HG03457 (cell line): ENCODE data around the gene POU2F1.
"Not testable (repeated sequence)": the region's sequence is repeated elsewhere in the genome, so short reads cannot be mapped to it uniquely, and the experiment has no call there.

Experiments
- ATAC-seq: cut with Tn5 transposase; IDR thresholded peaks from one replicate; pipeline ENCODE4 v1.9.1; 2021; ENCODE audit warnings: moderate number of reproducible peaks; ENCODE audit not compliant: unreplicated experiment

POU2F1 gene

DNA sequence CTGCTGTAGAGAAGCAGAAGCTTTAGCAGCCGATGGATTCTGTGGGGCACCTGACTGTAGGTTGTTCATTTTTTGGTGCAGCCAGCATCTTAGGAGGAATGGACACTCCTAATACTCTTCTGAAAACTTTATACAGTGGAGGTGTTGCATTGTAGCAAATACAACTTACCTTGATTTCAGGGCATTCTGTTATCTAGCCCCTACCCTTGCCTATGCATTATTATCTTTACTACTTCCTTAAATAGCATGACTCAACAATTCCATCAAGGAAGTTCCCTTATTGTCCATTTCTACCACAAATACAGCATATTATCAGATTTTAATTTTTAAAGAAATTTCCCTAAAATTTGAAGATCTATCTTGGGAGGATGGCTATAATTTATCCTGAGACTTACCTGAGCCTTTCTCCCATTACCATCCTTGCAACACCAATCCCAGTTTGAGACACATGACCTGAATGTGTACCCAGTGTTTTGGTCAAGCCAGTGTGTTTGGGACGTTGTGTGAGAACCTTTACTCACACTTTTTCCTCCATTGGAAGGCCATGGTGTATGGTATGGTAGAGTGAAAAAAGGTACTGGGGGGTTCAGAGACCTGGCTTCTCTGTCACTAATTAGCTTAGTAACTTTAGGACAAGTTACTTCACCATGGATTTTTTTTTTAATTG lies 9.2 kb downstream of the POU2F1 start:
- ATAC-seq, result no peak

DNA sequence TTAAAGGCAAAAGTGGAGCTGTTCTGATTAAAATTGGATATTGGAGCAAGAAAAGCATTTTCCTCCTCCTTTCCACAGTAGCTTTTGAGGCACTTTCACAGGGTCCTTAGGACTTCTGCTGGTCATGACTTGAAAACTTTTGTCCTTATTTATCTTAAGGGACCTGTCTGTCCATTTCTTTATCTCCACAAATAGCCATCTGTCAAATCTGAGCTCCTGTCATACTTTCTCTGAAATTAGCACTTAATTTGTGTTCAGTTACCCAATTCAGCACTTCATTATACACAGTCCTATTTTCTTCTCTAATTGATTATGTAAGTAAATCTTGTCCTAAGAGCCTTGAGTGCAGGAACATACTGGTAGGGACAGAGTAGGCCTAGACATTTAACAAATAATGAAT lies 9.8 kb downstream of the POU2F1 start:
- no peak for ATAC-seq

DNA sequence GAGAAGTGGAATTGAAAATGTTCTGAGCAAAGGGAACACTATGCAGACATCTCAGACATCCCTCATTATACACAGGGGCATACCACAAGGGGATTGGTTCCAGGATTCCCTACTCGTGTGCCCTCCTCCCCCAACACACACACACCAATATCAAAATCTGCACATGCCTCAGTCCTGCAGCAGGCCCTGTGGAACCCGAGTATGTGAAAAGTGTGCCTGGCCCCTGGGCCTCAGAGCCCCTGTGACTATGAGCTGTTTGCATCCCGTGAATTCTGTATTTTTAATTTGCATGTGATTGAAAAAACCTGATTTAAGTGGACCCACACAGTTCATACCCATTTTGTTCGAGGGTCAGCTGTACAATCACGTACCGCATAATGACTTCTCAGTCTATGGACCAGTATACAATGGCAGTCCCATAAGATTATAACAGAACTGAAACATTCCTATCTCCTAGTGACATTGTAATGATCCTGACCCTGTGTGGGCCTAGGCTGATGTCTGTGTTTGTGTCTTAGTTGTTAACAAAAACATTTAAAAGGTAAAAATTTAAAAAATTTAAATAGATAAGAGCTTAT lies 11.3 kb downstream of the POU2F1 start:
- ATAC-seq, result no peak

DNA sequence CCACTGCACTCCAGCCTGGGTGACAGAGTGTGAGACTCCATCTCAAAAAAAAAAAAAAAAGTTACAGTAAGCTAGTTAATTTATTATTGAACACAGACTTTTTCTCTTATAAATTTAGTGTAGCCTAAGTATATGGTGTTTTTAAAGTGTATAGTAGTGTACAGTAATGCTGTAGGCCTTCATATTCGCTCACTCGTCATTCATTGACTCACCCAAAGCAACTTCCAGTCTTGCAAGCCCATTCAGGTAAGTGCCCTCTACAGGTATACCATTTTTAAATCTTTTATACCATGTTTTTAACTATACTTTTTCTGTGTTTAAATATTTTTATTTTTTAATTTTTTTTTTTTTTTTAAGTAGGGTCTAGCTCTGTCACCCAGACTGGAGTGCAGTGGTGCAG lies 12.1 kb downstream of the POU2F1 start:
- no peak for ATAC-seq

- ATAC-seq, result no peak
These were observed 12.7 kb downstream of the POU2F1 start for GRCh38 chr1:167233373-167233772.

DNA sequence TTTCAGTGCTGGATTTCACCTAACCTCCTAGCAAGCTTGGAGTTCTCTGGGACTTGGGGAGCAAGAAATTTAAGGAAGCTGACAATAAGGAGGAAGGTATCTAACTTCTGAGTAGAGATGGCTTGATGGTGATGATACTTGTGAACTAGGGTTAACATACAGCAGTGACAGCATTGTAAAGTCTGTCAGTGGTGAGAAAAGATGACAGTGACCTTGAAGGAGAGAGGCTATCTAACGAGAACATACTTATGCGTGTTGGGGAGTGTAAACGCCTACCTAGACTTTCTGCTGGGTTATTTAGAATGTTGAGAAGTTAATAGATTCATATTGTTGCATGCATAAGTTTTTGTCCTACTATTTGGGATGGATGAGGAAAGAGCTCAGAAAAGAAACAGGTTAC lies 16.3 kb downstream of the POU2F1 start:
- ATAC-seq, result no peak

DNA sequence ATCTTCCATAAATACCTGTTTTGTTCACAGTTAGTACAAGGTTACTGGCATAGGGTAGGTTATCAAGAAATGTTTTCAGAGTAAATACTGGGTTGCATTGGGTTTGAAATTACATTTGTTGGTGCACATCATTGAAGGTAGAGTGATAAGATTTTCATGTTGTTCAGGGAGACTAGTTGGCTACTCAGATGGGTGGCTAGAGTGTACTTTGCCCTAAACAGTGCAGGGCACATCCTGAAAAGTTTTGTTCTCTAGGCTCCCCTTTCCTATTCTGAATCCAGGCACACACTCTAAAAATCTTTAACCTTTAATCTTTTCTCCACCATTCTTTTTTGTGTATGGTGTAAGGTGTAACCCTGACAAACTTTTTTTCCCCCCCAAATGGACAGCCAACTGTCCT lies 18.0 kb downstream of the POU2F1 start:
- ATAC-seq, result no peak

DNA sequence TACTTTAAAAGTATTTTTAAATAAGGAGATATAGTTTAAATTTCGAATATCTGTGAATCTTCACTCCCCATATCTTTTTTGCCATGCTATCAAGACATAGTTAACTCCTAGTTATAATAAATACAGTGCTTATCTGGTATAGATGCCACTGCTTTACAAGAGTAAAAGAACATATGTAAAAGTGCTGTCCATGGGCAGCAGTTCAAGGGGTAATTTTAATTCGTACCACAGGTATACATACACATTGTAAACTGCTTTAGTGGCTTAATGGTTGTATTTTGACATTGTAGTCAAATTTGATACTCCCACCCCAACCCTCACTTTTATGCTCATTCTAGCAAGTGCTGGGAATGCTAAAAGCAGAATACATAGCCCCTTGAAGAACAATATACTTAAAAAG lies 18.6 kb downstream of the POU2F1 start:
- ATAC-seq, result no peak

- no peak for ATAC-seq
These were observed 23.6 kb downstream of the POU2F1 start for GRCh38 chr1:167244244-167244643.

- ATAC-seq, result not testable (repeated sequence)
These were observed 24.5 kb downstream of the POU2F1 start for GRCh38 chr1:167245168-167245567.

GRCh38 chr1:167246971-167247370 lies 26.3 kb downstream of the POU2F1 start:
- no peak for ATAC-seq

GRCh38 chr1:167247754-167248153 lies 27.1 kb downstream of the POU2F1 start:
- no peak for ATAC-seq

- no peak for ATAC-seq
These were observed 28.3 kb downstream of the POU2F1 start for GRCh38 chr1:167248707-167249642.

- ATAC-seq, result no peak
These were observed 29.0 kb downstream of the POU2F1 start for GRCh38 chr1:167249702-167250101.

DNA sequence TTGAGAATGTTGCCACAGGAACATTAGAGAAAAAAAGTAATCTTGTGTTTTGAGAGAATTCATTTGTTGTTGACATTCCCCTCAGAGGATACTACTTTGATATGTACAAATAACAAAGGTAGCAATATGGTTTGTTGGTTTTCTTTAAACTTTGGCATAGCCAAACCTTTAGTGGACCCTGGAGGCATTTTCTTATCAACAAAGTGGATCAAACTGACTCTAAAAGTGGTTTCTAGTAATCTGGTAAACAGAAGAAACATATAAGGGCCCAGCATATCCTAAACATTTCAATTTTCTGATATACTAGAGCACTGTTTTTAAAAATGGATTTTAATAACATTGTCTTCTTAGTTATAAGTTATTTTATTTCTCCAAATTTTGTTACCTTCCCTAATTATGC lies 29.8 kb downstream of the POU2F1 start:
- ATAC-seq, result no peak

DNA sequence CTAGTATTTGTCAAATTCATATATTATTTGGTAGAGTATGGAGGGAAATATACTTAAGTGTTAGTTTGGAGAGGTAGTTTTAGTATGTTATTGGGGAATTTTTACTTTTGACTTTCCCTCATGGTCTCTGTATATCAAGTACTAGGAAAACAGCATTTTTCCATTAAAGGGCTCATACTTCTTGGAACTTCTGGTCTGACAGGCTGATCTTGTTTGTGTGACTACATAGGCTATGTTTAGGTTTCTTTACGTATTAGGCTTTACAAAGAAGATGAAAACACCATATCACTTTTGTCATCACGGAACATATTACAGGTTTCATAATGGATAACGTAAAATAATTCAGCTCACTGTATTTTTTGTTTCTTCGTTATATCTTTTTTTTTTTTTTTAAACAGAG lies 30.8 kb downstream of the POU2F1 start:
- no peak for ATAC-seq

- no peak for ATAC-seq
These were observed 32.3 kb downstream of the POU2F1 start for GRCh38 chr1:167252986-167253385.

GRCh38 chr1:167258858-167259257 lies 38.2 kb downstream of the POU2F1 start:
- ATAC-seq, result no peak

DNA sequence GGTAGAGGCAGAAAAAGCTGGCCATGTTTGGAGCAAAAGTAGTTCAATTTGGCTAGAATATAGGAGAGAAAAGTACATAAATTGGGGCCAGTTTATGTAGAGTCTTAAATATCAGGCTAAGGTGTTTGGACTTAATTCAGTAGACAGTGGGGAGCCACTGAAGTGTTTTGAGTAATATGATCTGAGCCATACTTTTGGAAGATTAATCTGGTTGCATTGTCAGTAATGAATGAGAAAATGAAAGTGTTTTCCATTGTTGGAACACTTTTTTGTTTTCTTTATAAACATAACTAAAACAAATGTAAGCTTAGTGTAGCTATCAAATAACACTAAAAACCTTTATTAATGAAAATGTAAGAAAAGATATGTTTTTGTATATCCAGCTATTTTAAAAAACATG lies 42.1 kb downstream of the POU2F1 start:
- ATAC-seq, result no peak

DNA sequence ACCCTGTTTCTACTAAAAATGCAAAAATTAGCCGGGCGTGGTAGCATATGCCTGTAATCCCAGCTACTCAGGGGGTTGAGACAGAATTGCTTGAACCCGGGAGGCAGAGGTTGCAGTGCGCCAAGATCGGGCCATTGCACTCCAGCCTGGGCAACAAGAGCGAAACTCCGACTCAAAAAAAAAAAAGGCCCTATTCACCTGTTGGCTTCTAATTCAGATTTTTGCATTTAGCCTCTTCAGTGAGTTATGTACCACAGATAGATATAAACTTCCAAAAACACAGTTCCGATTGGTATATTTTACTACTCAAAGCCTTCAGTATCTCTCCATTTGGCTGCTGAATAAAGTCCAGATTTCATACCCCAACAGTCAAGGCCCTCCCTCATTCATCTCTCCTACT lies 42.7 kb downstream of the POU2F1 start:
- no peak for ATAC-seq

DNA sequence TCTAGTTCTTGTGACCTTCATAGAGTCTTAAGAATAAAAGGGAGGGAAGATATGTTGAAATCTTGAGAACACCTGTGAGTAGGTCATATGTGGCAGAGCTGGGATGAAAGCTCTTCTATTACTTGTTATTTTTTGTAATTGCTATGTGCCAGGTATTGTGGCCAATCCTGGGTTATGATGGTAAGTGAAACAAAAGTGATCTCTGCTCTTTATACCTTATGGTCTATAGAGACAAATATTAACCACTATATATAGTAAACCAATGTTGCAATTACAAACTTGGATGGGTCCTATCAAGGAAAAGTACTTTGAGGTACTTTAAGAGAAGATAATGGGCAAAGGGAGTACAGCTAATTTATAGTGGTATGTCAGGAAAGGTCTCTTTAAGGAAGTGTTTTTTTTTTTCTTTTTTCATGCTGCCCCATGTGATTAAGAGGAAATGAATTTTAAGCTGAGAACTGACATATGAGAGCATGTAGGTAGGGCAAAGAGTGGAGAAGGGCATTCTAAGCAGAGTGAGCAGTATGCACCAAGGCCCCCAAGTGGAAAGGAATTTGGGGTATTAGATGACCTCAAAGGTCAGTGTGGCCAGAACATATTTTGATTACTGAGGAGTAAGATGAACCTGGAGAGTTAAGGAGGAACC lies 43.3 kb downstream of the POU2F1 start:
- no peak for ATAC-seq
